ENCODE results near the gene RNF20.
"Not testable (repeated sequence)": the region's sequence is repeated elsewhere in the genome, so short reads cannot be mapped to it uniquely, and the experiment has no call there.

The RNF20 gene

DNA sequence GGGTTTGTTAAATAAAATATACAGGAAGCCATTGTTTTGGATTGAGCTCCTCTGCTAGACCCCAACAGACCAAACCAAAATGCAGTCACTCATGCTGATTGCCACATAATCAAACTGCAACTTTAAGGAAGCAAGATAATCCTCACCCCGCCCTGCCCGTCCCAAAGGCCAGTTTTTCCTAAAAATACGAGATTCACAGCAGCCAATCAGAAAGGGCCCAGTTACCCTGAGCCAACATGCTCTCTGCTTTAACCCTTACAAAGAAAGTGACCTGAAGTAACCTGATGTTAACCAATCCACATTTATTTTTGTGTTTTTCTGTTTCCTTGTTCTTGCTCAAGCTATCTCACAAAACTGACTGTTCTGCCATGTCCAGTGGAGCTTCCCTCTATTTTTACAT lies 21.5 kb upstream of the RNF20 start:
- WGBS (ENCODE audit: extremely low coverage, insufficient coverage, insufficient read length) = no CpG with 5 or more reads among the region's 3 CpGs
- no peak overlapping the region for H3K9ac ChIP-seq (ENCODE audit: low read length)
- no peaks in the 10 kb centered on the region for H3K79me1 ChIP-seq (ENCODE audit: low read length)
- no peak overlapping the region for H2BK12ac ChIP-seq (ENCODE audit: low read length)
- no peak for DNase-seq
- no peak overlapping the region for H3K4ac ChIP-seq (ENCODE audit: low read depth, low read length)
- H2AK5ac ChIP-seq (ENCODE audit: low read length) = no peak overlapping the region
- H2AFZ ChIP-seq (ENCODE audit: insufficient read depth, low read length, poor library complexity) = no peak overlapping the region
- no peak overlapping the region for H4K12ac ChIP-seq (ENCODE audit: low read depth, low read length)
- no peak overlapping the region for H3K4me2 ChIP-seq (ENCODE audit: low read length)
- H3K27me3 ChIP-seq (ENCODE audit: insufficient read depth, low read length) = no peaks in the 10 kb centered on the region
- no peak overlapping the region for H3K27ac ChIP-seq (ENCODE audit: low read depth, low read length)
- H3K4me1 ChIP-seq (ENCODE audit: control insufficient read depth in 1 of 2, insufficient read depth in 2 of 2, low read length in 2 of 2) = no peaks in the 10 kb centered on the region
- H3K36me3 ChIP-seq (ENCODE audit: control insufficient read depth in 1 of 2, insufficient read depth in 2 of 2, low read length in 2 of 2) = no peaks in the 10 kb centered on the region
- H2BK120ac ChIP-seq (ENCODE audit: insufficient read depth, low read length, poor library complexity) = no peak overlapping the region
- H4K8ac ChIP-seq (ENCODE audit: low read depth, low read length) = no peak overlapping the region
- no peak overlapping the region for H4K91ac ChIP-seq (ENCODE audit: low read depth, low read length)
- H3K9me3 ChIP-seq (ENCODE audit: insufficient read depth, low read depth, low read length) = no peaks in the 10 kb centered on the region
- H2BK5ac ChIP-seq (ENCODE audit: low read depth, low read length, poor library complexity) = no peak overlapping the region
- H3K4me3 ChIP-seq (ENCODE audit: low read depth, low read length) = no peak overlapping the region
- no peaks in the 10 kb centered on the region for H3K79me2 ChIP-seq (ENCODE audit: control insufficient read depth, insufficient read depth, low read length, poor library complexity)
- no peak overlapping the region for H3K14ac ChIP-seq (ENCODE audit: low read length)
- no peak overlapping the region for H3K18ac ChIP-seq (ENCODE audit: low read length)
- no peak overlapping the region for H3K23ac ChIP-seq (ENCODE audit: low read length)

DNA sequence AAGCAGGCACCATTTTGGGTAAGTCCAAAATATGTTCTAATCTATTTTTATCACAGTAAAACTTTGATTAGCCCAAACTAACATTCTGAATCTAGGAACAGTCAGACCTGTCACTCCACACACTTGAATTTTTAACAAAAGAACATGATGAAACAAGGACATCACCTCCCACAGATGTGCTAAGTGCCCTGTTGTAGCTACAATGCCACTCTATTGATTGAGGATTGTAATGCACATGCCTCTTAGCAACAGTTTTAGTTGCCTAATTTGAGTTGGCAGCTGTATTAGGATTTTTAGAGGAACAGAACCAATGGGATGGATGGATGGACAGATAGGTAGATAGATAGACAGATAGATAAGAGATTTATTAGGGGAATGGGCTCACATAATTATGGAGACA lies 20.3 kb upstream of the RNF20 start:
- Histone ChIP-seq H3K27ac (ENCODE audit: low read depth, low read length) (no peak overlapping the region), H4K12ac (ENCODE audit: low read depth, low read length) (no peak overlapping the region), H3K79me2 (ENCODE audit: control insufficient read depth, insufficient read depth, low read length, poor library complexity) (no peaks in the 10 kb centered on the region), H3K9me3 (ENCODE audit: insufficient read depth, low read depth, low read length) (no peaks in the 10 kb centered on the region), H3K14ac (ENCODE audit: low read length) (no peak overlapping the region), H2BK5ac (ENCODE audit: low read depth, low read length, poor library complexity) (no peak overlapping the region), H3K36me3 (ENCODE audit: control insufficient read depth in 1 of 2, insufficient read depth in 2 of 2, low read length in 2 of 2) (no peaks in the 10 kb centered on the region), H3K23ac (ENCODE audit: low read length) (no peak overlapping the region), H3K79me1 (ENCODE audit: low read length) (no peaks in the 10 kb centered on the region), H4K8ac (ENCODE audit: low read depth, low read length) (no peak overlapping the region), H3K4me1 (ENCODE audit: control insufficient read depth in 1 of 2, insufficient read depth in 2 of 2, low read length in 2 of 2) (no peaks in the 10 kb centered on the region), H4K91ac (ENCODE audit: low read depth, low read length) (no peak overlapping the region), H3K4me2 (ENCODE audit: low read length) (no peak overlapping the region), H3K4me3 (ENCODE audit: low read depth, low read length) (no peak overlapping the region), H2AFZ (ENCODE audit: insufficient read depth, low read length, poor library complexity) (no peak overlapping the region), H3K18ac (ENCODE audit: low read length) (no peak overlapping the region), H3K9ac (ENCODE audit: low read length) (no peak overlapping the region), H2AK5ac (ENCODE audit: low read length) (no peak overlapping the region), H3K4ac (ENCODE audit: low read depth, low read length) (no peak overlapping the region), H3K27me3 (ENCODE audit: insufficient read depth, low read length) (no peaks in the 10 kb centered on the region), H2BK12ac (ENCODE audit: low read length) (no peak overlapping the region), H2BK120ac (ENCODE audit: insufficient read depth, low read length, poor library complexity) (no peak overlapping the region)
- DNase-seq = no peak

- WGBS (ENCODE audit: extremely low coverage, insufficient coverage, insufficient read length) = no CpG with 5 or more reads among the region's 2 CpGs
- no peak overlapping the region for H2BK12ac ChIP-seq (ENCODE audit: low read length)
- H3K23ac ChIP-seq (ENCODE audit: low read length) = no peak overlapping the region
- no peaks in the 10 kb centered on the region for H3K79me1 ChIP-seq (ENCODE audit: low read length)
- no peak overlapping the region for H3K4me2 ChIP-seq (ENCODE audit: low read length)
- no peak overlapping the region for H2BK5ac ChIP-seq (ENCODE audit: low read depth, low read length, poor library complexity)
- H3K9me3 ChIP-seq (ENCODE audit: insufficient read depth, low read depth, low read length) = no peaks in the 10 kb centered on the region
- no peak overlapping the region for H3K9ac ChIP-seq (ENCODE audit: low read length)
- no peak overlapping the region for H3K14ac ChIP-seq (ENCODE audit: low read length)
- no peaks in the 10 kb centered on the region for H3K27me3 ChIP-seq (ENCODE audit: insufficient read depth, low read length)
- no peak overlapping the region for H2BK120ac ChIP-seq (ENCODE audit: insufficient read depth, low read length, poor library complexity)
- H4K91ac ChIP-seq (ENCODE audit: low read depth, low read length) = no peak overlapping the region
- H4K12ac ChIP-seq (ENCODE audit: low read depth, low read length) = no peak overlapping the region
- H3K27ac ChIP-seq (ENCODE audit: low read depth, low read length) = no peak overlapping the region
- H4K8ac ChIP-seq (ENCODE audit: low read depth, low read length) = no peak overlapping the region
- H3K79me2 ChIP-seq (ENCODE audit: control insufficient read depth, insufficient read depth, low read length, poor library complexity) = no peaks in the 10 kb centered on the region
- H3K36me3 ChIP-seq (ENCODE audit: control insufficient read depth in 1 of 2, insufficient read depth in 2 of 2, low read length in 2 of 2) = no peaks in the 10 kb centered on the region
- H3K18ac ChIP-seq (ENCODE audit: low read length) = no peak overlapping the region
- peak in 1 of 2 donors; percentile 42 for DNase-seq
- no peaks in the 10 kb centered on the region for H3K4me1 ChIP-seq (ENCODE audit: control insufficient read depth in 1 of 2, insufficient read depth in 2 of 2, low read length in 2 of 2)
- no peak overlapping the region for H3K4me3 ChIP-seq (ENCODE audit: low read depth, low read length)
- no peak overlapping the region for H2AFZ ChIP-seq (ENCODE audit: insufficient read depth, low read length, poor library complexity)
- H3K4ac ChIP-seq (ENCODE audit: low read depth, low read length) = no peak overlapping the region
- H2AK5ac ChIP-seq (ENCODE audit: low read length) = no peak overlapping the region
Measured at GRCh38 chr9:101514071-101514470, 19.6 kb upstream of the RNF20 start.

- no peak overlapping the region for H3K9ac ChIP-seq (ENCODE audit: low read length)
- H3K79me1 ChIP-seq (ENCODE audit: low read length) = no peaks in the 10 kb centered on the region
- no peak overlapping the region for H2BK5ac ChIP-seq (ENCODE audit: low read depth, low read length, poor library complexity)
- no peaks in the 10 kb centered on the region for H3K9me3 ChIP-seq (ENCODE audit: insufficient read depth, low read depth, low read length)
- no peak overlapping the region for H3K4me2 ChIP-seq (ENCODE audit: low read length)
- no peaks in the 10 kb centered on the region for H3K4me1 ChIP-seq (ENCODE audit: control insufficient read depth in 1 of 2, insufficient read depth in 2 of 2, low read length in 2 of 2)
- H3K4ac ChIP-seq (ENCODE audit: low read depth, low read length) = no peak overlapping the region
- H3K18ac ChIP-seq (ENCODE audit: low read length) = no peak overlapping the region
- no peak overlapping the region for H2AFZ ChIP-seq (ENCODE audit: insufficient read depth, low read length, poor library complexity)
- no peaks in the 10 kb centered on the region for H3K79me2 ChIP-seq (ENCODE audit: control insufficient read depth, insufficient read depth, low read length, poor library complexity)
- H3K23ac ChIP-seq (ENCODE audit: low read length) = no peak overlapping the region
- WGBS (ENCODE audit: extremely low coverage, insufficient coverage, insufficient read length) = no CpG with 5 or more reads among the region's 1 CpG
- no peak overlapping the region for H2BK12ac ChIP-seq (ENCODE audit: low read length)
- H3K14ac ChIP-seq (ENCODE audit: low read length) = no peak overlapping the region
- no peak overlapping the region for H3K4me3 ChIP-seq (ENCODE audit: low read depth, low read length)
- no peak overlapping the region for H4K12ac ChIP-seq (ENCODE audit: low read depth, low read length)
- no peak overlapping the region for H3K27ac ChIP-seq (ENCODE audit: low read depth, low read length)
- no peak overlapping the region for H4K91ac ChIP-seq (ENCODE audit: low read depth, low read length)
- H3K36me3 ChIP-seq (ENCODE audit: control insufficient read depth in 1 of 2, insufficient read depth in 2 of 2, low read length in 2 of 2) = no peaks in the 10 kb centered on the region
- no peak overlapping the region for H4K8ac ChIP-seq (ENCODE audit: low read depth, low read length)
- DNase-seq = no peak
- H2BK120ac ChIP-seq (ENCODE audit: insufficient read depth, low read length, poor library complexity) = no peak overlapping the region
- H2AK5ac ChIP-seq (ENCODE audit: low read length) = no peak overlapping the region
- H3K27me3 ChIP-seq (ENCODE audit: insufficient read depth, low read length) = no peaks in the 10 kb centered on the region
Measured at GRCh38 chr9:101516655-101517054, 17.0 kb upstream of the RNF20 start.

- H3K9me3 ChIP-seq (ENCODE audit: insufficient read depth, low read depth, low read length); H3K9ac ChIP-seq (ENCODE audit: low read length); H2AFZ ChIP-seq (ENCODE audit: insufficient read depth, low read length, poor library complexity); H2AK5ac ChIP-seq (ENCODE audit: low read length); H3K23ac ChIP-seq (ENCODE audit: low read length); H3K14ac ChIP-seq (ENCODE audit: low read length); H3K27me3 ChIP-seq (ENCODE audit: insufficient read depth, low read length); H2BK12ac ChIP-seq (ENCODE audit: low read length); H3K79me1 ChIP-seq (ENCODE audit: low read length); H4K91ac ChIP-seq (ENCODE audit: low read depth, low read length); H3K79me2 ChIP-seq (ENCODE audit: control insufficient read depth, insufficient read depth, low read length, poor library complexity); H2BK120ac ChIP-seq (ENCODE audit: insufficient read depth, low read length, poor library complexity); H4K8ac ChIP-seq (ENCODE audit: low read depth, low read length); H3K4me2 ChIP-seq (ENCODE audit: low read length); H3K4me1 ChIP-seq (ENCODE audit: control insufficient read depth in 1 of 2, insufficient read depth in 2 of 2, low read length in 2 of 2); H3K4me3 ChIP-seq (ENCODE audit: low read depth, low read length); H3K36me3 ChIP-seq (ENCODE audit: control insufficient read depth in 1 of 2, insufficient read depth in 2 of 2, low read length in 2 of 2); DNase-seq; H3K4ac ChIP-seq (ENCODE audit: low read depth, low read length); H2BK5ac ChIP-seq (ENCODE audit: low read depth, low read length, poor library complexity); H4K12ac ChIP-seq (ENCODE audit: low read depth, low read length); H3K18ac ChIP-seq (ENCODE audit: low read length); H3K27ac ChIP-seq (ENCODE audit: low read depth, low read length): not testable (repeated sequence)
- WGBS (ENCODE audit: extremely low coverage, insufficient coverage, insufficient read length) = no CpG with 5 or more reads among the region's 3 CpGs
Measured at GRCh38 chr9:101518489-101518888, 15.2 kb upstream of the RNF20 start.

Data from trophoblast cell (in vitro differentiated cells and primary cell).